CD14-positive monocyte (primary cell): Measurements from ENCODE around the gene SNX13. TPM values are rescaled to one million over a fixed set of nuclear protein-coding genes. Genes with fewer than 3 reads are reported as not detected.
"Not testable (repeated sequence)": the region's sequence is repeated elsewhere in the genome, so short reads cannot be mapped to it uniquely, and the experiment has no call there.

ENCODE experiments used
- DNase-seq, 3 donors: peaks; one replicate each; pipeline ENCODE4 v3.0.0-alpha.2; 2011 to 2022
- H2AFZ ChIP-seq: 2 replicates; pipeline ENCODE4 v1.6.0; 2012; ENCODE audit warnings: mild to moderate bottlenecking, low read depth, low read length, inconsistent platforms; ENCODE audit not compliant: insufficient read depth, poor library complexity, severe bottlenecking
- H3K27ac ChIP-seq, 2 donors: 1 replicate in 1 of 2; 2 replicates in 1 of 2; pipeline ENCODE4 v1.5.1; 2012 to 2013; ENCODE audit warnings: low read length in 2 of 2, control low read depth in 1 of 2, inconsistent platforms in 1 of 2, low read depth in 1 of 2, mild to moderate bottlenecking in 1 of 2
- H3K27me3 ChIP-seq, 2 donors: one replicate each; pipeline versions ENCODE4 v1.6.0 to v1.6.1; 2011 to 2013; ENCODE audit warnings: low read length in 2 of 2; ENCODE audit not compliant: control insufficient read depth in 2 of 2, insufficient read depth in 2 of 2
- H3K36me3 ChIP-seq, 2 donors: replicated peaks in 1 of 2; 1 replicate in 1 of 2; 2 replicates in 1 of 2; pipeline versions ENCODE4 v1.5.1 to v1.6.1; 2012 to 2013; ENCODE audit warnings: low read length in 2 of 2, control low read depth in 1 of 2, inconsistent platforms in 1 of 2, mild to moderate bottlenecking in 1 of 2; ENCODE audit not compliant: insufficient read depth in 2 of 2, control insufficient read depth in 1 of 2
- H3K4me1 ChIP-seq, 2 donors: 1 replicate in 1 of 2; 2 replicates in 1 of 2; pipeline versions ENCODE4 v1.5.1 to v1.6.1; 2012 to 2013; ENCODE audit warnings: low read length in 2 of 2, control low read depth in 1 of 2, inconsistent platforms in 1 of 2, mild to moderate bottlenecking in 1 of 2, moderate library complexity in 1 of 2; ENCODE audit not compliant: insufficient read depth in 2 of 2, control insufficient read depth in 1 of 2
- H3K4me2 ChIP-seq: replicated peaks from 2 replicates; pipeline ENCODE3; 2012; ENCODE audit warnings: low read length, moderate library complexity, mild to moderate bottlenecking; ENCODE audit not compliant: poor library complexity, severe bottlenecking; ENCODE audit errors: extremely low read depth
- H3K4me3 ChIP-seq, 3 experiments: fragments of 200-600 bp in 1 of 3; sonication (generic) in 1 of 3; replicated peaks in 1 of 3; 1 replicate in 2 of 3; 2 replicates in 1 of 3; pipeline ENCODE4 v1.5.1; 2011 to 2013; ENCODE audit warnings: low read length in 3 of 3, mild to moderate bottlenecking in 3 of 3, control low read depth in 2 of 3, low read depth in 2 of 3, inconsistent platforms in 1 of 3, moderate library complexity in 1 of 3
- H3K79me2 ChIP-seq: 2 replicates; pipeline ENCODE4 v1.6.0; 2012; ENCODE audit warnings: mild to moderate bottlenecking, control low read depth, inconsistent platforms, low read length, moderate library complexity; ENCODE audit not compliant: insufficient read depth
- H3K9ac ChIP-seq: 2 replicates; pipeline ENCODE4 v1.6.0; 2017; ENCODE audit warnings: low read length, mild to moderate bottlenecking; ENCODE audit not compliant: insufficient read depth, poor library complexity, severe bottlenecking
- H3K9me3 ChIP-seq, 2 donors: replicated peaks in 1 of 2; 1 replicate in 1 of 2; 2 replicates in 1 of 2; pipeline versions ENCODE4 v1.5.1 to v1.6.1; 2012 to 2013; ENCODE audit warnings: low read length in 2 of 2, control low read depth in 1 of 2; ENCODE audit not compliant: control insufficient read depth in 1 of 2, insufficient read depth in 1 of 2
- H4K20me1 ChIP-seq: 2 replicates; pipeline ENCODE4 v1.6.0; 2012; ENCODE audit warnings: mild to moderate bottlenecking, low read length, control low read depth, moderate library complexity; ENCODE audit not compliant: insufficient read depth
- H3K27ac Mint-ChIP-seq, 7 donors: one replicate each; pipeline ENCODE4 v1.8.0; 2020; ENCODE audit warnings: mild to moderate bottlenecking in 7 of 7, mixed read lengths in 7 of 7, moderate library complexity in 6 of 7, inconsistent platforms in 2 of 7
- H3K27me3 Mint-ChIP-seq, 3 donors: one replicate each; pipeline ENCODE4 v1.8.0; 2021 to 2022; ENCODE audit warnings: low read depth in 3 of 3, mild to moderate bottlenecking in 3 of 3, mixed read lengths in 3 of 3, moderate library complexity in 3 of 3, inconsistent platforms in 1 of 3
- H3K36me3 Mint-ChIP-seq, 2 donors: one replicate each; pipeline ENCODE4 v1.8.0; 2020; ENCODE audit warnings: mixed read lengths in 2 of 2, inconsistent platforms in 1 of 2, mild to moderate bottlenecking in 1 of 2
- H3K4me1 Mint-ChIP-seq: one replicate; pipeline ENCODE4 v1.8.0; 2020; ENCODE audit warnings: mild to moderate bottlenecking, mixed read lengths
- H3K4me3 Mint-ChIP-seq, 2 donors: one replicate each; pipeline ENCODE4 v1.8.0; 2020; ENCODE audit warnings: mild to moderate bottlenecking in 2 of 2, mixed read lengths in 2 of 2, moderate library complexity in 1 of 2
- H3K9me3 Mint-ChIP-seq, 7 donors: one replicate each; pipeline ENCODE4 v1.8.0; 2020 to 2022; ENCODE audit warnings: mixed read lengths in 7 of 7, mild to moderate bottlenecking in 6 of 7, moderate library complexity in 6 of 7, inconsistent platforms in 2 of 7
- CTCF ChIP-seq: fragments of 200-600 bp; IDR thresholded peaks from one replicate; pipeline ENCODE4 v1.8.0; 2022; ENCODE audit warnings: antibody characterized with exemption, mild to moderate bottlenecking
- WGBS: methylation state at CpG from one replicate; pipeline ENCODE4 v1.1.5; 2013; ENCODE audit warnings: missing lambda C conversion rate; ENCODE audit not compliant: insufficient coverage; 5-methylcytosine and 5-hydroxymethylcytosine counted together
- intact Hi-C, 2 donors: fragments of 100-400 bp; cut with micrococcal nuclease; formaldehyde crosslinking; loops; one replicate each; pipeline versions ENCODE4 v1.15.0 to v1.15.1; 2023
- polyA plus RNA-seq, 3 donors: library from polyadenylated mRNA; depleted of rRNA in 1 of 3; unstranded in 2 of 3; stranded (reverse) in 1 of 3; fragments of 300-500 nt in 2 of 3; fragments of >200 nt in 1 of 3; fragmentation: Illumina TruSeq in 2 of 3; gene quantifications; 1 replicate in 2 of 3; 2 replicates in 1 of 3; pipeline ENCODE4 v1.2.3, GENCODE V29; 2012 to 2021

SNX13 gene
- polyA plus RNA-seq, 3 donors, result 12.1 to 31.3 (median 17.4) TPM

- no peak overlapping the region for H3K4me2 ChIP-seq
- H3K9me3 ChIP-seq, result no peaks in the 10 kb centered on the region
- peaks cover 10 to 19% of the 10 kb centered on the region in 2 donors for H3K36me3 Mint-ChIP-seq
- H2AFZ ChIP-seq, result no peak overlapping the region
- H3K27ac ChIP-seq, result no peak overlapping the region
- peaks cover 0 to 5% (median 2%) of the 10 kb centered on the region in 7 donors for H3K9me3 Mint-ChIP-seq
- no peak overlapping the region for H3K27ac Mint-ChIP-seq
- no peak overlapping the region for H3K4me3 ChIP-seq
- TF ChIP-seq CTCF, result no peak
- H3K27me3 Mint-ChIP-seq, result peaks cover 0 to 3% (median 0%) of the 10 kb centered on the region in 3 donors
- peaks cover 7% of the 10 kb centered on the region for H3K4me1 Mint-ChIP-seq
- 100% methylated on average over 1 of the region's 3 CpGs for WGBS
- H3K4me3 Mint-ChIP-seq, result no peak overlapping the region
- H3K9ac ChIP-seq, result no peak overlapping the region
- no peaks in the 10 kb centered on the region for H3K36me3 ChIP-seq
- DNase-seq, result no peak
- H3K79me2 ChIP-seq, result peaks cover 92% of the 10 kb centered on the region
- H4K20me1 ChIP-seq, result peaks cover 99% of the 10 kb centered on the region
- no peaks in the 10 kb centered on the region for H3K27me3 ChIP-seq
- no peaks in the 10 kb centered on the region for H3K4me1 ChIP-seq
- intact Hi-C loops, result no loop called here
Measured at GRCh38 chr7:17910377-17910776, 29.9 kb downstream of the SNX13 start.

- H3K4me3 ChIP-seq, DNase-seq, H3K4me1 Mint-ChIP-seq, H3K27ac ChIP-seq, H3K9me3 ChIP-seq, H3K27me3 Mint-ChIP-seq, H3K4me1 ChIP-seq, H2AFZ ChIP-seq, H3K9me3 Mint-ChIP-seq, intact Hi-C loops, H3K27ac Mint-ChIP-seq, H3K9ac ChIP-seq, H3K36me3 ChIP-seq, H3K4me3 Mint-ChIP-seq, H3K27me3 ChIP-seq, H3K4me2 ChIP-seq: not testable (repeated sequence)
- 100% methylated on average over 1 of the region's 4 CpGs for WGBS
- peaks cover 10 to 19% of the 10 kb centered on the region in 2 donors for H3K36me3 Mint-ChIP-seq
- Histone ChIP-seq H4K20me1 (peaks cover 99% of the 10 kb centered on the region), H3K79me2 (peaks cover 90% of the 10 kb centered on the region)
Measured at GRCh38 chr7:17909310-17909709, 31.0 kb downstream of the SNX13 start.
